ENCODE results near the gene MRPL53. TPM values are rescaled to one million over a fixed set of nuclear protein-coding genes. Genes with fewer than 3 reads are reported as not detected.

Gene MRPL53
- total and polyA plus RNA-seq, 9 of the 15 experiments (the other 6 are each of a cell fraction or from before 2014, with no cell fraction given): 11.5 to 87.9 (median 41.1) TPM

- TF ChIP-seq, protein P1, sequence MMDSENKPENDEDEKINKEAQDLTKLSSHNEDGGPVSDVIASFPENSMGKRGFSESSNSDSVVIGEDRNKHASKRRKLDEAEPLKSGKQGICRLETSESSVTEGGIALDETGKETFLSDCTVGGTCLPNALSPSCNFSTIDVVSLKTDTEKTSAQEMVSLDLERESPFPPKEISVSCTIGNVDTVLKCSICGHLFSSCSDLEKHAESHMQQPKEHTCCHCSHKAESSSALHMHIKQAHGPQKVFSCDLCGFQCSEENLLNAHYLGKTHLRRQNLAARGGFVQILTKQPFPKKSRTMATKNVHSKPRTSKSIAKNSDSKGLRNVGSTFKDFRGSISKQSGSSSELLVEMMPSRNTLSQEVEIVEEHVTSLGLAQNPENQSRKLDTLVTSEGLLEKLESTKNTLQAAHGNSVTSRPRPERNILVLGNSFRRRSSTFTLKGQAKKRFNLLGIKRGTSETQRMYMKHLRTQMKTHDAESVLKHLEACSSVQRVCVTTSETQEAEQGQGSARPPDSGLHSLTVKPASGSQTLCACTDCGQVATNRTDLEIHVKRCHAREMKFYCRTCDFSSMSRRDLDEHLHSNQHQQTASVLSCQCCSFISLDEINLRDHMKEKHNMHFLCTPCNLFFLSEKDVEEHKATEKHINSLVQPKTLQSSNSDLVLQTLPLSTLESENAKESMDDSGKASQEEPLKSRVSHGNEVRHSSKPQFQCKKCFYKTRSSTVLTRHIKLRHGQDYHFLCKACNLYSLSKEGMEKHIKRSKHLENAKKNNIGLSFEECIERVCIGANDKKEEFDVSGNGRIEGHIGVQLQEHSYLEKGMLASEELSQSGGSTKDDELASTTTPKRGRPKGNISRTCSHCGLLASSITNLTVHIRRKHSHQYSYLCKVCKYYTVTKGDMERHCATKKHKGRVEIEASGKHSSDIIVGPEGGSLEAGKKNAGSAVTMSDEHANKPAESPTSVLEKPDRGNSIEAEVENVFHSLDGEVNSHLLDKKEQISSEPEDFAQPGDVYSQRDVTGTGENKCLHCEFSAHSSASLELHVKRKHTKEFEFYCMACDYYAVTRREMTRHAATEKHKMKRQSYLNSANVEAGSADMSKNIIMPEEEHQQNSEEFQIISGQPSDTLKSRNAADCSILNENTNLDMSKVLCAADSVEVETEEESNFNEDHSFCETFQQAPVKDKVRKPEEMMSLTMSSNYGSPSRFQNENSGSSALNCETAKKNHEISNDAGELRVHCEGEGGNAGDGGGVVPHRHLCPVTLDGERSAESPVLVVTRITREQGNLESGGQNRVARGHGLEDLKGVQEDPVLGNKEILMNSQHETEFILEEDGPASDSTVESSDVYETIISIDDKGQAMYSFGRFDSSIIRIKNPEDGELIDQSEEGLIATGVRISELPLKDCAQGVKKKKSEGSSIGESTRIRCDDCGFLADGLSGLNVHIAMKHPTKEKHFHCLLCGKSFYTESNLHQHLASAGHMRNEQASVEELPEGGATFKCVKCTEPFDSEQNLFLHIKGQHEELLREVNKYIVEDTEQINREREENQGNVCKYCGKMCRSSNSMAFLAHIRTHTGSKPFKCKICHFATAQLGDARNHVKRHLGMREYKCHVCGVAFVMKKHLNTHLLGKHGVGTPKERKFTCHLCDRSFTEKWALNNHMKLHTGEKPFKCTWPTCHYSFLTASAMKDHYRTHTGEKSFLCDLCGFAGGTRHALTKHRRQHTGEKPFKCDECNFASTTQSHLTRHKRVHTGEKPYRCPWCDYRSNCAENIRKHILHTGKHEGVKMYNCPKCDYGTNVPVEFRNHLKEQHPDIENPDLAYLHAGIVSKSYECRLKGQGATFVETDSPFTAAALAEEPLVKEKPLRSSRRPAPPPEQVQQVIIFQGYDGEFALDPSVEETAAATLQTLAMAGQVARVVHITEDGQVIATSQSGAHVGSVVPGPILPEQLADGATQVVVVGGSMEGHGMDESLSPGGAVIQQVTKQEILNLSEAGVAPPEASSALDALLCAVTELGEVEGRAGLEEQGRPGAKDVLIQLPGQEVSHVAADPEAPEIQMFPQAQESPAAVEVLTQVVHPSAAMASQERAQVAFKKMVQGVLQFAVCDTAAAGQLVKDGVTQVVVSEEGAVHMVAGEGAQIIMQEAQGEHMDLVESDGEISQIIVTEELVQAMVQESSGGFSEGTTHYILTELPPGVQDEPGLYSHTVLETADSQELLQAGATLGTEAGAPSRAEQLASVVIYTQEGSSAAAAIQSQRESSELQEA (IDR thresholded peaks at IDR 0.05; ENCODE audit: low read depth): no peak
- TF ChIP-seq, protein P2, sequence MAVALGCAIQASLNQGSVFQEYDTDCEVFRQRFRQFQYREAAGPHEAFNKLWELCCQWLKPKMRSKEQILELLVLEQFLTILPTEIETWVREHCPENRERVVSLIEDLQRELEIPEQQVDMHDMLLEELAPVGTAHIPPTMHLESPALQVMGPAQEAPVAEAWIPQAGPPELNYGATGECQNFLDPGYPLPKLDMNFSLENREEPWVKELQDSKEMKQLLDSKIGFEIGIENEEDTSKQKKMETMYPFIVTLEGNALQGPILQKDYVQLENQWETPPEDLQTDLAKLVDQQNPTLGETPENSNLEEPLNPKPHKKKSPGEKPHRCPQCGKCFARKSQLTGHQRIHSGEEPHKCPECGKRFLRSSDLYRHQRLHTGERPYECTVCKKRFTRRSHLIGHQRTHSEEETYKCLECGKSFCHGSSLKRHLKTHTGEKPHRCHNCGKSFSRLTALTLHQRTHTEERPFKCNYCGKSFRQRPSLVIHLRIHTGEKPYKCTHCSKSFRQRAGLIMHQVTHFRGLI (CRISPR knock-in tag; IDR thresholded peaks at IDR 0.05): no peak
- TF ChIP-seq CREB3 (tag; conservative IDR thresholded peaks at IDR 0.05; ENCODE audit: low read depth) (no peak), FIP1L1 (IDR thresholded peaks at IDR 0.05; ENCODE audit: low read depth, low read length, poor library complexity, severe bottlenecking) (no peak), ZNF146 (CRISPR knock-in tag; IDR thresholded peaks at IDR 0.05; ENCODE audit: unreplicated experiment) (no peak), PHB (CRISPR knock-in tag; IDR thresholded peaks at IDR 0.05) (peak; percentile 67; the same call in 1 of the 2 replicates), NR2F6 (CRISPR knock-in tag; IDR thresholded peaks at IDR 0.05) (no peak), ZNF212 (CRISPR knock-in tag; IDR thresholded peaks at IDR 0.05) (no peak), ZNF253 (CRISPR knock-in tag; conservative IDR thresholded peaks at IDR 0.05) (no peak), ZNF589 (CRISPR knock-in tag; IDR thresholded peaks at IDR 0.05; ENCODE audit: low read depth) (no peak)
- TF ChIP-seq, protein P3, sequence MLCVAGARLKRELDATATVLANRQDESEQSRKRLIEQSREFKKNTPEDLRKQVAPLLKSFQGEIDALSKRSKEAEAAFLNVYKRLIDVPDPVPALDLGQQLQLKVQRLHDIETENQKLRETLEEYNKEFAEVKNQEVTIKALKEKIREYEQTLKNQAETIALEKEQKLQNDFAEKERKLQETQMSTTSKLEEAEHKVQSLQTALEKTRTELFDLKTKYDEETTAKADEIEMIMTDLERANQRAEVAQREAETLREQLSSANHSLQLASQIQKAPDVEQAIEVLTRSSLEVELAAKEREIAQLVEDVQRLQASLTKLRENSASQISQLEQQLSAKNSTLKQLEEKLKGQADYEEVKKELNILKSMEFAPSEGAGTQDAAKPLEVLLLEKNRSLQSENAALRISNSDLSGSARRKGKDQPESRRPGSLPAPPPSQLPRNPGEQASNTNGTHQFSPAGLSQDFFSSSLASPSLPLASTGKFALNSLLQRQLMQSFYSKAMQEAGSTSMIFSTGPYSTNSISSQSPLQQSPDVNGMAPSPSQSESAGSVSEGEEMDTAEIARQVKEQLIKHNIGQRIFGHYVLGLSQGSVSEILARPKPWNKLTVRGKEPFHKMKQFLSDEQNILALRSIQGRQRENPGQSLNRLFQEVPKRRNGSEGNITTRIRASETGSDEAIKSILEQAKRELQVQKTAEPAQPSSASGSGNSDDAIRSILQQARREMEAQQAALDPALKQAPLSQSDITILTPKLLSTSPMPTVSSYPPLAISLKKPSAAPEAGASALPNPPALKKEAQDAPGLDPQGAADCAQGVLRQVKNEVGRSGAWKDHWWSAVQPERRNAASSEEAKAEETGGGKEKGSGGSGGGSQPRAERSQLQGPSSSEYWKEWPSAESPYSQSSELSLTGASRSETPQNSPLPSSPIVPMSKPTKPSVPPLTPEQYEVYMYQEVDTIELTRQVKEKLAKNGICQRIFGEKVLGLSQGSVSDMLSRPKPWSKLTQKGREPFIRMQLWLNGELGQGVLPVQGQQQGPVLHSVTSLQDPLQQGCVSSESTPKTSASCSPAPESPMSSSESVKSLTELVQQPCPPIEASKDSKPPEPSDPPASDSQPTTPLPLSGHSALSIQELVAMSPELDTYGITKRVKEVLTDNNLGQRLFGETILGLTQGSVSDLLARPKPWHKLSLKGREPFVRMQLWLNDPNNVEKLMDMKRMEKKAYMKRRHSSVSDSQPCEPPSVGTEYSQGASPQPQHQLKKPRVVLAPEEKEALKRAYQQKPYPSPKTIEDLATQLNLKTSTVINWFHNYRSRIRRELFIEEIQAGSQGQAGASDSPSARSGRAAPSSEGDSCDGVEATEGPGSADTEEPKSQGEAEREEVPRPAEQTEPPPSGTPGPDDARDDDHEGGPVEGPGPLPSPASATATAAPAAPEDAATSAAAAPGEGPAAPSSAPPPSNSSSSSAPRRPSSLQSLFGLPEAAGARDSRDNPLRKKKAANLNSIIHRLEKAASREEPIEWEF (CRISPR knock-in tag; IDR thresholded peaks at IDR 0.05): no peak
These were observed 34.9 kb upstream of the MRPL53 start, which contains the start of gene PCGF1 (continued) for GRCh38 chr2:74507145-74507925.
